CD4-positive, alpha-beta T cell (primary cell): ENCODE data around the gene DSTN. TPM values are rescaled to one million over a fixed set of nuclear protein-coding genes. Genes with fewer than 3 reads are reported as not detected.

Experiments
- ATAC-seq: fragments of 200-7000 bp; cut with Tn5 transposase; one replicate; pipeline ENCODE4 v1.10.0; 2022; ENCODE audit warnings: mild to moderate bottlenecking; ENCODE audit not compliant: poor library complexity
- CTCF ChIA-PET: fragments of 350-600 bp; sonication (Branson Sonifier 250); formaldehyde crosslinking; loops from one replicate; lab custom pipeline; 2021; ENCODE audit warnings: antibody characterized with exemption, inconsistent platforms; lab: Charles Lee
- POLR2A ChIA-PET: fragments of 350-600 bp; sonication (Branson Sonifier 250); formaldehyde crosslinking; loops from one replicate; lab custom pipeline; 2021; ENCODE audit warnings: antibody characterized with exemption, inconsistent platforms; lab: Charles Lee
- DNase-seq, 14 experiments: peaks; one replicate each; pipeline ENCODE4 v3.0.0-alpha.2; 2013 to 2020; ENCODE audit warnings: mixed read lengths in 2 of 14
- H3K27ac ChIP-seq, 2 donors: one replicate each; pipeline versions ENCODE4 v1.5.1 to v1.7.0; 2013; ENCODE audit warnings: low read length in 2 of 2, low read depth in 1 of 2, mild to moderate bottlenecking in 1 of 2
- H3K27me3 ChIP-seq, 2 experiments: 1 replicate in 1 of 2; 2 replicates in 1 of 2; pipeline versions ENCODE4 v1.6.1 to v1.7.0; 2013; ENCODE audit warnings: low read length in 2 of 2, control low read depth in 1 of 2, mild to moderate bottlenecking in 1 of 2, moderate library complexity in 1 of 2; ENCODE audit not compliant: insufficient read depth in 2 of 2, control insufficient read depth in 1 of 2
- H3K36me3 ChIP-seq: one replicate; pipeline ENCODE4 v1.6.1; 2013; ENCODE audit warnings: low read length, control low read depth; ENCODE audit not compliant: insufficient read depth
- H3K4me1 ChIP-seq: one replicate; pipeline ENCODE4 v1.6.1; 2013; ENCODE audit warnings: low read length, control low read depth; ENCODE audit not compliant: insufficient read depth
- H3K4me3 ChIP-seq: one replicate; pipeline ENCODE4 v1.5.1; 2013; ENCODE audit warnings: mild to moderate bottlenecking, low read length, moderate library complexity
- H3K9me3 ChIP-seq, 2 experiments: 1 replicate in 1 of 2; 2 replicates in 1 of 2; pipeline versions ENCODE4 v1.6.1 to v1.7.0; 2013; ENCODE audit warnings: low read length in 2 of 2, mild to moderate bottlenecking in 2 of 2, control low read depth in 1 of 2, moderate library complexity in 1 of 2; ENCODE audit not compliant: control insufficient read depth in 1 of 2, insufficient read depth in 1 of 2
- H3K27ac Mint-ChIP-seq: one replicate; pipeline ENCODE4 v1.8.0; 2020; ENCODE audit warnings: mixed read lengths
- H3K27me3 Mint-ChIP-seq: one replicate; pipeline ENCODE4 v1.8.0; 2021; ENCODE audit warnings: mixed read lengths
- H3K36me3 Mint-ChIP-seq: one replicate; pipeline ENCODE4 v1.8.0; 2021; ENCODE audit warnings: low read depth, mixed read lengths
- H3K4me1 Mint-ChIP-seq: one replicate; pipeline ENCODE4 v1.8.0; 2021; ENCODE audit warnings: low read depth, mixed read lengths
- H3K4me3 Mint-ChIP-seq: one replicate; pipeline ENCODE4 v1.8.0; 2020; ENCODE audit warnings: mild to moderate bottlenecking, mixed read lengths
- H3K9me3 Mint-ChIP-seq: one replicate; pipeline ENCODE4 v1.8.0; 2020; ENCODE audit warnings: mixed read lengths
- CTCF ChIP-seq: fragments of 200-600 bp; IDR thresholded peaks from one replicate; pipeline ENCODE4 v1.8.0; 2022; ENCODE audit warnings: antibody characterized with exemption, mild to moderate bottlenecking
- intact Hi-C, 2 experiments: fragments of 100-400 bp; cut with DNase I in 1 of 2; cut with micrococcal nuclease in 1 of 2; formaldehyde crosslinking; loops; one replicate each; pipeline versions ENCODE4 v1.15.1 to v1.9.0; 2023 to 2025; cut with DNase I, micrococcal nuclease
- total RNA-seq, 174 experiments: library from RNA in 2 of 174; stranded (reverse) in 2 of 174; gene quantifications; one replicate each; pipeline ENCODE4 v1.2.3 and lab custom pipeline; 2021 to 2026

The DSTN gene
- total RNA-seq, 2 experiments from 2014 or later: 36.0 to 38.9 TPM

GRCh38 chr20:17648315-17648646 is 78.4 kb downstream of the DSTN start:
- ATAC-seq (no peak), DNase-seq (no peak)
- H3K4me3 ChIP-seq: no peak overlapping the region
- H3K27ac ChIP-seq: no peak overlapping the region
- ChIA-PET CTCF (interaction anchor here (1.1 kb wide), 1 partner anchor 111 kb away, joined by 3 read pairs; no protein-coding TSS in a partner anchor), POLR2A (no interaction called here)
- Mint-ChIP-seq H3K36me3 (no peaks in the 10 kb centered on the region), H3K27ac (no peak overlapping the region), H3K27me3 (no peaks in the 10 kb centered on the region), H3K9me3 (no peaks in the 10 kb centered on the region), H3K4me1 (no peaks in the 10 kb centered on the region), H3K4me3 (no peak overlapping the region)
- peaks cover 16% of the 10 kb centered on the region for H3K4me1 ChIP-seq
- H3K27me3 ChIP-seq: no peaks in the 10 kb centered on the region
- TF ChIP-seq CTCF: no peak
- no peaks in the 10 kb centered on the region for H3K9me3 ChIP-seq
- no peaks in the 10 kb centered on the region for H3K36me3 ChIP-seq
- intact Hi-C loops: no loop called here

GRCh38 chr20:17648791-17649730 is 79.2 kb downstream of the DSTN start:
- peak in 12 of 14 experiments; percentile 9 to 60 (median 25) for DNase-seq
- H3K36me3 ChIP-seq: no peaks in the 10 kb centered on the region
- Mint-ChIP-seq H3K36me3 (no peaks in the 10 kb centered on the region), H3K27me3 (no peaks in the 10 kb centered on the region), H3K9me3 (no peaks in the 10 kb centered on the region), H3K4me1 (no peaks in the 10 kb centered on the region), H3K4me3 (no peak overlapping the region), H3K27ac (no peak overlapping the region)
- H3K4me3 ChIP-seq: no peak overlapping the region
- H3K27me3 ChIP-seq: no peaks in the 10 kb centered on the region
- H3K9me3 ChIP-seq: no peaks in the 10 kb centered on the region
- ChIA-PET POLR2A (no interaction called here), CTCF (interaction anchor here (0.6 to 1.1 kb wide), 4 partner anchors 15 to 112 kb away, joined by 3 to 10 read pairs (median 4); no protein-coding TSS in a partner anchor)
- H3K4me1 ChIP-seq: peaks cover 16% of the 10 kb centered on the region
- no peak overlapping the region for H3K27ac ChIP-seq
- peak; percentile 42 for TF ChIP-seq CTCF
- ATAC-seq: peak; percentile 48
- intact Hi-C loops: loop anchor here in 1 of 2 experiments (1.0 kb wide), 1 partner anchor 112 kb away; no protein-coding TSS in a partner anchor

GRCh38 chr20:17650301-17651128 is 80.6 kb downstream of the DSTN start:
- POLR2A ChIA-PET: interaction anchor here (1.5 kb wide), 1 partner anchor 32 kb away, joined by 3 read pairs; the partner anchor contains the start of gene RRBP1
- H3K4me1 ChIP-seq: peaks cover 16% of the 10 kb centered on the region
- no peak for TF ChIP-seq CTCF
- no peaks in the 10 kb centered on the region for H3K4me1 Mint-ChIP-seq
- peak in 1 of 14 experiments; percentile 29 for DNase-seq
- H3K9me3 ChIP-seq: no peaks in the 10 kb centered on the region
- H3K27me3 ChIP-seq: no peaks in the 10 kb centered on the region
- H3K27ac ChIP-seq: no peak overlapping the region
- no peak for ATAC-seq
- no peak overlapping the region for H3K4me3 ChIP-seq
- H3K36me3 ChIP-seq: no peaks in the 10 kb centered on the region
- H3K36me3 Mint-ChIP-seq: no peaks in the 10 kb centered on the region
- intact Hi-C loops: loop anchor here in 1 of 2 experiments (10.0 kb wide), 1 partner anchor 244 kb away; no protein-coding TSS in a partner anchor
- H3K27ac Mint-ChIP-seq: no peak overlapping the region
- H3K9me3 Mint-ChIP-seq: no peaks in the 10 kb centered on the region
- H3K4me3 Mint-ChIP-seq: no peak overlapping the region
- no peaks in the 10 kb centered on the region for H3K27me3 Mint-ChIP-seq
- CTCF ChIA-PET: no interaction called here
